OCI-LY7 (cell line): ENCODE data around the gene TRIM29.

Experiments used
- CTCF ChIP-seq: fragments of 200-600 bp; sonication (generic); conservative IDR thresholded peaks from 2 replicates; pipeline ENCODE4 v1.5.1; 2014; ENCODE audit warnings: mild to moderate bottlenecking, antibody characterized with exemption, low read length, moderate library complexity, mixed read lengths
- EZH2phosphoT487 ChIP-seq: fragments of 200-600 bp; sonication (generic); IDR thresholded peaks from 2 replicates; pipeline ENCODE4 v1.6.1; 2018; ENCODE audit warnings: low read depth, borderline replicate concordance, mild to moderate bottlenecking, mixed run types, antibody characterized with exemption, low read length, moderate library complexity, mixed read lengths

DNA sequence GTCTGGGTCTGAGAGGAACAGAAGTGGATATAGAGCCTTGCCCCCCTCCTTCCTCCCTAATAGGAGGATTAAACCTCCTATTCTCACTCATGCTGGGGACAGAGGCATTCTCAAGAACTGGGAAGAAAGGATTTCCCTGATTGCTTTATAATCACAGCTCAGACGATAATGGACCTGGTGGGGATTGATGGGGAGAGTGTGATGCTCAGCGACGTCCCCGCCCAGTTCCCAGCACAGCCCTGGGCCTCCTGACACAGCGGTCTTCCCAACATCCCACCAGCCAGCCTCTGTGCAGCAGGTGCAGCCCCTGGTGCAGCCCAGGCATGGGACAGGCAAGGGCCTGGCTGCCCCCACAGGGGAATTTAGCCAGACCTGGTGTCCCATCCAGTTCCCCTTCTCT, 28.4 kb downstream of the TRIM29 start:
- TF ChIP-seq CTCF (no peak), EZH2phosphoT487 (no peak)
